GM04503 (cell line): ENCODE results near the gene BRMS1.
A peak's percentile ranks its signal among the peaks of the same experiment; 100 is the strongest.

Experiments used
- DNase-seq: peaks from one replicate; pipeline ENCODE4 v3.0.0-alpha.2; 2012; ENCODE audit warnings: low read depth

BRMS1 gene

DNA sequence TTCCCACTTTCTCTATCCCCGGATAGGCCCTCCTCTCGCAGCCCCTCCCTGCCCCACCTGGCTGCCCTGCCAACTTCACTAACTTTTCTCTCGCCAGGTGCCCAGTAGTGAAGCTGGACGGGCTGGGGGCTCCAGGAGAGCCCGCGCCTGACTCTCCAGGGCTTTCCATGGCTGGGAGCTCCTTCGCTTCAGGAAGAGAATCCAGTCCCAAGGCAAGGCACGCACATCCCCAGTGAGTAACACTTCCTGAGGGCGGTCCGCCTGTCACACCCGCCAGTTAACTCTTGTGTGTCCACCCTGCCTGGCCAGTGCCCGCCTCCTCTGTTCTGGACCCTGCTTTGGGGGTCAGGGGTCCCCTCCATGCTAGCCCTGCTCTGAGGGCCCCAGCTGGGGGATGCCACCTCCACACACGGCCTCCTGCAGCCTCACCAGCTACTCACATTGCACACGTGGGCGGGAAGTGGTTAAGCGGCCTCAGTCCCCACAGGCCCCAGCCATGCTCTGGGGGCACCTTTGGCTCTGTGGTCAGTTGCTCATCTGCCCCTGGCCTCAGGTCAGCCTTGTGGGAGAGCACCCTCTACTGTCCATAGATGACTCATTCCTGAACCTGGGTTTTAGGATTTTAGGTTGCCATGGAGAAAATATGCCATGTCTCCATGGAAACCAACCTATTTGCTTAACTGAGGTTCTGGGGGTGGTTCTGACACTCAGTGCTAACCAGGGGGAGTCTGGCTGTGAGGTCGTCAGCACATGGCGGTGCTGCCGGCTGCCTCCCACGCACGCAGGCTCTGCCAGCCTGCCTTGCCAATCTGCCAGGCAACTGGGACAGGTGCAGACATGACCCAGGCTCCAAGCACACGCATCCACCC, 8.4 kb downstream of the BRMS1 start, which contains the start of gene RIN1:
RIN1 (minus strand) TSS at position 201 of the 869 bp plus-strand sequence; CDS start at position 169, 32 bp downstream.
- peak; percentile 95 for DNase-seq

DNA sequence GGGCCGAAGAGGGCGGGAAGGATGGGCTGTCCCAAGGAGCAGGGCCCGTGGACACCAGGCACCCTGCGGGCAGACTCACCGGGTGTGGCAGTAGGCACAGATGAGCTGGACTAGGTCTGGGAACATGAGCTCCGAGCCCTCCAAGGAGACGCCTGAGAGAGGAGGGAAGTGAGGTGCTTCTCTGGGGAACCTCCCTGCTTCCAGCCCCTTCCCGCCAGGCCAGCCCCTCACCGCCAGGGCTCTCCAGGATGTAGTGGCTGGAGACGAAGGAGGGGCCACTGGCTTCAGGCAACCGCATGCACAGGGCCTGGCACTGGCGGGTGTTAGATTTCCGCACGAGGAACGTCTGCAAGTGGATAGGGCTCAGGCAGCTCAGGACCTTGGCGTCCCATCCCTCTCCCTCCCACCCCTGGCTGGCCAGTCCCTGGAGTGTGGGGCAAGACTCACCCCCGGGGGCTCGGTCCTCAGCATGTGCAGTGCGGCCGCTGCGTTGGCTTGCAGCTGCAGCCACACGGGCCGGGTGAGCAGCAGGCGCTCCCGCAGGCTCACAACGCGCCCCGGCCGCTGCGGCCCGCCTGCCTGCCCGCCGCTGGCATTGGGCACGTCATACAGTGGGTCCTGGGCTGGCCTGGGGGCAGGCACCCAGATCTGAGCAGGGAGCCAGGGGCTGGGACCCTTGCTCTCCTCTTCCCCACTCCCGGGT, 9.2 kb downstream of the BRMS1 start:
- no peak for DNase-seq

DNA sequence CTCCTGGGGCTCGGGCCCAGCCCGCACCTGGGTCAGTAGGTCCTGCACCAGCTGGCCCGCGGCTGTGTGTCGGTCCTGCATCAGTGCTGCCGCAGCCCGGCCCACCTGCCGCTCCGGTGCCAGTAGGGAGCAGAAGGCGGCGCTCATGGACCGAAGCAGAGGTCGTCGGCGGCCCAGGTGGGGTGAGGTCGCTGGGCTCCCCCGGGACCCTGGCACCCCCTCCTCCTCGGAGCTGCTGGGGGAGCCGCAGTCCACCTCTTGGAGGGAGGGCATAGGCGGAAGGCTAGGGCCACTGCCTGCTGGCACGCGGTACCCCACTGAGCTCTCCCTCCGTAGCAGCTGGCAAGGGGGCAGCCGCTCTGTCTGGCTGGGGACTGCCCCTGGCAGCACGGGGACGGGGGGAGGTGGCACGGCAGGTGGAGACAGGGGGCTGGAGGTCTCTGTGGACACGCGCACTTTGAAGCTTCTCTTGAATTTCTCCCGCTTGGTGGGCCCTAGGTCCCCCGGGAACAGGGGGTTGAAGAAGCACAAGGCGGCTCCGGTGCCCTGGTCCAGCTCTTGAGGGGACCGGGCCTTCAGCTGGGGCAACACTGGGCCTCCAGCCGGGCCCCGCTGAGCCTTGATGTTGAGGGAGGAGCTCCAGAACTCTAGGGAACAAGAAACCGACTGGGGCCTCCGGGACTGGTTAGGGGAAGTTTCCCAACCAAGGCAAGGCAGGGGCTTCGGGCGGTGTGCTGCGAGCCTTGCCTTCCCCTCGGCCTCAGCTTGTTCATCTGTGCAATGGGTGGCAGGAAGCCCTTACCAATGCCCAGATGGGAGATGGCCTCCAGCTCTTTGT, 10.1 kb downstream of the BRMS1 start:
- DNase-seq, result no peak

DNA sequence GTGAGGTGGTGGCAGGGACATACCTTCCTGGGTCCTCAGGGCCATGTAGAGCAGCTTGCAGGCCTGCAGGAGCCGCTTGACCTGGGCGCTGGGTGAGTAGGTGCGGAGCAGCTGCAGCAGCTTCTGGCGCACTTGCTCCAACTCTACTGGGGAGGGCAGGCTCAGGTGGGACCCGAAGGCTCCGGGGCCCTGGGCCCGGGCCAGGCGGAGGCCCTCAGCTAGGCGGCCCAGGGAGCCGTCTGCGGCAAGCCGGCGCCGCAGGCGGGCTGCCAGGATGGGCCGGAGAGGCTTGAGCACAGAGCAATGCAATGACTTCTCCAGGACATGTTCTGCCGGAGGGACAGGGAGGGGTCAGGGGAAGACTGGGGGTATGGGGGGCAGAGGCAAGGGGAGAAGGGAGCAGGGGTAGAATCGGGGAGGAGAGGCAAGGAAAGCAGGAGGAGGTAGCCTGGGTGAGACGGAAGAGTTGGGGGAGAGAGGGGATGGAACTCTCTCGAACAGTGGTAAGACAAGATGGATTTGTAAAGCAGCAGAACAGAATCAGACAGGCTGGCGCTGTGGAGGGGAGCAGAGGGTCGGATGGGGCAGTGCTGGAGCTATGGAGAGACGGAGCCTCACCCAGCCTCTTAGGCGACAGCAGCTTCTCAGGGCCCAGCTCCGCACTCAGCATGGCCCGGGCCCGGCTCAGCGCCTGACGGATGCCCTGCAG, 10.9 kb downstream of the BRMS1 start:
- no peak for DNase-seq

DNA sequence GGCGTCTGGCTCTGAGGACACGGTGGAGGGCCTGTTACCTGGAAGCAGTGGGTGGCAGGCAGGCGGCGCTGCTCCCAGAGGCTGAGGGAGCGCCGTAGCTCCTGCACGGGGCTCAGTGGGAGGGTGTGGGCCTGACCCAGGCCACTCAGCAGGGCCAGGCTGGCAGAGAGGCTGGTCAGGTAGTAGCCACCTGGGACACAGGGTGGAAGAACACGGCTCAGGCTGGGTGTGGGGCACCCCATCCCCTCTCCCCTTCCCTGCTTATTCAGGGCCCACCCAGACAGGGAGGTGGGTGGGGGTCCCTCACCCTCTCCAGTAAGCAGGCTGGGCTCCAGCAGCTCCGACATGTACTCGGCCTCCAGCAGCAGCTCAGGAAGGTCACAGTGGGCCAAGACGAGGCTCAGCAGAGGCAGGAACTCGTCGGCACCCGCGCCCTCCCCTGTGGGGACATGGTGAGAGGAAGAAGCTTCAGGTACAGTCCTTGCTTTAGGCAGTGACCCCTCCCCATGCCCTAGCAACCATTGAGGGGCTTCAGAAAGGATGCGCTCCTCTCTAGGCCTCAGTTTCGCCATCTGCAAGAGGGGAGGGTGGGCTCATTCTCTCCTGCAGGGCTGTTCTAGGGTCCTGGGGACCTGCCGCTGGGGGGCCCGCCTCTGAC, 11.6 kb downstream of the BRMS1 start:
- no peak for DNase-seq

DNA sequence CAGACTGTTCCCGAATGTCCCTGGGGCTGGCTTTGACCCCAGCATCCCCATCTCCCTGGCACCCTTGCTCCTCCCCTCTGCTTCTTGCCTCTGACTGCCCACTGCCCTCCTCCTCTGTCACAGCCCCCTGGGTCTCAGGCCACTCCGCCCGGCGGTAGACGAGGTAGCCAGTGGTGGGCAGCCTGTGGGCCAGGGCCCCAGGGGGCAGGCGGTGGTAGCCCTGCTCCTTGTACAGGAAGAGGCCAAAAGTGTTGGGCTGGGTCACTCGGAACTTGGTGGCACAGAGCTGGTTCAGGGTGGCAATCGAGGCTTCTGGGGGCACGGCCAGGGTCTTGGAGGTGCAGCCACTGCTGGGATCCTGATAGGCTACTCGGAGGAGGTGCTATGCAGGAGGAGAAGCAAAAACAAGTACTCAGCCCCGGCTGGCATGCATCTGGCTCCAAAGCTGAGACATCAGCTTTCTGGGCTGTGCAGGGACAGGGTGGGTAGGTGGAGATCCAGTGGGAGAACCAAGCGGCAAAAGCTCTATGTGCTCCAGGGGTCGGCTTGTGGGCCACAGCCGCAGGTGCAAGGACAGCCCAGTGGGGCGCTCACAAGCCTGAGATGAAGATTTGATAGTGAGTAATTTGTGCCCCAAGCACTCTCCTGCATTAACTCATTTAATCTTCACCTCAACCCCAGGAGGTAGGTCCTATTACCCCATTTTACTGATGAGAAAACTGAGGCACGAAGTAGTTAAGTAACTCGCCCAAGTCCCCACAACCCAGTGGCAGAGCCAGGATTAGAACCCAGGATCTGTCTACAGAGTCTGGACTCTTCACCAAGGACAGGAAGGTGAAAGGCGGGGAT, 12.3 kb downstream of the BRMS1 start:
- no peak for DNase-seq

DNA sequence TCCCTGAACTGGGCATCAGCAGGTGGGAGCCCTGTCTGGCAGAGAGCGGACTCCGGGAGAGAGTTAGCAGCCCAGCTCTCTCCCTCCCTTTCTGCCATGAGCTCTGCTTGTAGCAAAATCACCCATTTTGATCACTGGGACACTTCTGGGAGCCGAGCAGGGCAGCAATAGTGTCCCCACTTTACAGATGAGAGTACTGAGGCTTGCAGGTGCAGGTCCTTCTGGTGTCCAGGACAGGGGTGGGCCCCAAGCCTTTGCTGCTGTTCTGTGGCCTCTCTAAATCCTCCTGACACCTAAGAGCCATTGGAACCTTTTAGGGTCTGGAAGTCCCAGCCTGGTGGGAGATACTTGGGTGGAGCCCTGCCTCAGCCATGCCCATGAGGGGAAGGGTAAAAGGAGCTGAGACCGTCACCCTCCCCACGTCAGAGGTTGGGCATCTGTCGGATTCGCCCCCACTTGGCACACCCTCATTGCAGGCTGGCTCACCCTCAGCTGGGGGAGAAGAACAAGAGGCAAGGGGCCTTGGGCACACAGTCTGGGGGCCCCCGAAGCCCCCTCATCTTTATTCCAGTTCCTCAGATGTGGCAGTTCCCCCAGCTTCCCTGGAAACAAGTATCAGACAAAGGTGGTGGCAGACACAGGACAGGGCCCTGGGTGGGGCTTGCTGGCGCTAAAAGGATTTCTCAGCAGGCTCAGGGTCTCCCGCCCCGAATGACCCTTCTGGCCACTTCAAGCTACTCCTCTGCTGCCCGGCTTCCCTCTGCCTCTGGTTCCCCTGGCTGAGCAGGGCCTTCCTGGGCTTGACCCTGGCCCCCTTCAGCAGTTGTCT, 13.1 kb downstream of the BRMS1 start:
- no peak for DNase-seq

DNA sequence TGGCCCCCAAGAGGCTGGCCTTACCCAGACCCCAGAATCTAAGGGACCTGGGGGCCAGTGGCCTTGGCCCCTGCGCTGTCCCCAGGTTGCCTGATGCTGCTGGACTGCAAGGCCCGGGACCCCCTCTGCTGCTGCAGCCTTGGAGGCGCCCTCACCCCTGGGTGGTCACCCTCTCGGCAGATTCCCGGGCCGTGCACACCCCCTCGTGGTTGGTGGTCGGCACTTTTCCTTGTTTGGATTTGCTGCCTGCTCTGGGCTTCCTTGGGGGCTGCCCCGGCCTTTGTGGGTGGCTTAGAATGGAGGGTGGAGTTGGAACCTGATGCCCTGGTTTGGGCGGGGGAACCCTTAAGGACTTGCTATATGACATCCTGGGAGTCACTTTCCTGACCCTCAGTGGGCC, 14.0 kb downstream of the BRMS1 start:
- no peak for DNase-seq

DNA sequence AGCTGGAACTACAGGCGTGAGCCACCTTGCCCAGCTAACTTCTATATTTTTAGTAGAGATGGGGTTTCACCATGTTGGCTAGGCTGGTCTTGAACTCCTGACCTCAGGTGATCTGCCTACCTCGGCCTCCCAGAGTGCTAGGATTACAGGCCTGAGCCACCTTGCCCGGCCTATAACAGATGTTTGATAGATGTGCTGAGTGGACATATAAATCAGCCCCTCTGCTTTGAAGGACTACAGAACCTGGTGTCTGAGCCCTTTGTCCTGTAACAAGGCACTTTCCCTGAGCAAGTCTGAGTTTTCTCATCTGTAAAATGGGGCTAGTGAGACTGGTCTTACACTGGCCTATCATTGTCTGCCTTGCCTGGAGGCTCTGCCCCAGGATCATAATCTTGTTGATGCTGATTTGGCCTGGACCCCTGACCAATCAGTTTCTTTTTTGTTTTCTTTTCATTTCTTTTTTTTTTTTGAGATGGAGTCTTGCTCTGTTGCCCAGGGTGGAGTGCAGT, 15.7 kb downstream of the BRMS1 start:
- no peak for DNase-seq

DNA sequence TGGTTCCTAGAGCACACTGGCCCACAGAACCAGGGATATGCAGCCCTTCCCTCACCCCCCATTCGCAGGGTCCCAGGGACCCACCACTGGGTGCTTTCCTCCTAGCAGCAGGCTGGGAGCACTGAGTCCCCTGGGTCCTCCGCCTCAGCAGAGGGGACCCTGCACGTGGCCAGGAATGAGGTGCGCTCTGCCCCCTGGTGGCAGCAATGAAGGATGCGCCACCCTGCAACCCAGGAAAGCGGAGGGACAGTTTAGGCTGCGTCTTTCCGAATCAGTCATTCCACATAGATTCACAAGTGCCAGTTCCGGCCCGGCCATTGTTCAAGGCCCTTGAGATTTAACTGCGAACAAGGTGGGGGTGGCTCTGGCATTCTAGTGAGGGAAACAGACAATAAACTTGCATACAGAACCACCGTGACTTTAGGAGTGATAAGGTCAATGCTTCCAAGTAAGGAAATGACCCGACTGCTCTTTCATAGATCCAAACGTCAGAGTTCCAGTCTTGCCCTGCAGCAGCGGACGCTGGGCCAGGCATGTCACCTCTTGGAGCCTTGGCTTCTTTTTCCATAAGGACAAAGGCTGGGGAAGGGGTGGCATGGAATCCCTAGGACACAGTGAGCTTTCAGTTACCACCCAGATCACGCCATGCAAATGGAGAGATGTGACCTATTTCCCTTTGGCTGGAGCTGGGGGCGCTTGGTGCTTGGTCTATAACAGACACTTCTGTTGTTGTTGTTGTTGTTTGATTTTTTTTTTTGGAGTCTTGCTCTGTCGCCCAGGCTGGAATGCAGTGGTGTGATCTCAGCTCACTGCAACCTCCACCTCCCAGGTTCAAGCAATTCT, 16.4 kb downstream of the BRMS1 start:
- no peak for DNase-seq

DNA sequence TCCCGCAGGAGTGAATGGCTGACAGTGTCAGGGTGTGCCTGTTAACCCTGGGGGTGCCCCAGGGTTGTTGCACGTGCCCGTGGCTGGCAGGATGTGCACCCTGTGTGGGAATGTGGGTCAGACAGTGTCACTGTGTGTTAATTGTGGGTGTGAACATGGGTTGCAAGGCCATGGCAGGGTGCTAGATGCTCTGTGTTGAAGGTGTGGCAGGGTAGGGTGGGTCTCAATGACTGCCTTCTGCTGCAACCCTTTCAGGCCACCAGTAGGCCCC, 16.9 kb downstream of the BRMS1 start:
- no peak for DNase-seq

DNA sequence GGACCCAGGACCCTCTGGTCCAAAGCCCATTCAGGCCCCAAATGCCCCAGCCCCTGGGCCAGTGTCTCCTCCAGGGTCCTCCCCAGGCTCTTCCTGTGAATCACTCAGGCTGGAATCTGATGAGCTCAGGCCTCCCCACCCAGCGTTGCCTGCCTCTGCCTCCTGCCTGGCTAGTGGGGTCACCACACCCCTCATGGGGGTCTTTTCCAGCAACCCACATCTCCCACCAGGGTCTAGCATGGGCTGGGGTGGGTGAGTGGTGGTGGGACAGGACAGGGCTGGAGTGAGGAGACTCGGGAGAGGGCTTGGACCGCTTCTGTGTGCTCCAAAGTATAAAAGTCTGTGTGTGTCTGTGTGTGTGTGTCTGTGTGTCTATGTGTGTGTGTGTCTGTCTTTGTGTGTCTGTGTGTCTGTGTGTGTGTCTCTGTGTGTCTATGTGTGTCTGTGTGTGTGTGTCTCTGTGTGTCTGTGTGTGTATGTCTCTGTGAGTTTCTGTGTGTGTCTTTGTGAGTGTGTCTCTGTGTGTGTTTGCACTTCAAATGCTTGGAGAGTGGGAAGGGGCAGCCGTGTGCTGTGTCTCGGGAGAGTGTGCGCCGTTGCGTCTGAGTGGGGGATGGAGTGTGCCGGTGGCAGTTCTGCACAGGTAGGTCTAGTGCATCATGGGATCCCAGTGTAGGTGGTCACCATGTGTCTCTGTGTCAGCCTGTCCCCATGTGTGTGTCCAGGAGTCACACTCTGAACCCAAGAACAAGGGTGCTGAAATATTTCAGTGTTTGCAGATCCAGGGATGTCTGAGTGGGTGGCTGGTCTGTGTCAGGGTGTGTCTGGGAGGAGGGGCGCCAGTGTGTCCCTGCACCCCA, 17.5 kb downstream of the BRMS1 start:
- DNase-seq, result no peak

DNA sequence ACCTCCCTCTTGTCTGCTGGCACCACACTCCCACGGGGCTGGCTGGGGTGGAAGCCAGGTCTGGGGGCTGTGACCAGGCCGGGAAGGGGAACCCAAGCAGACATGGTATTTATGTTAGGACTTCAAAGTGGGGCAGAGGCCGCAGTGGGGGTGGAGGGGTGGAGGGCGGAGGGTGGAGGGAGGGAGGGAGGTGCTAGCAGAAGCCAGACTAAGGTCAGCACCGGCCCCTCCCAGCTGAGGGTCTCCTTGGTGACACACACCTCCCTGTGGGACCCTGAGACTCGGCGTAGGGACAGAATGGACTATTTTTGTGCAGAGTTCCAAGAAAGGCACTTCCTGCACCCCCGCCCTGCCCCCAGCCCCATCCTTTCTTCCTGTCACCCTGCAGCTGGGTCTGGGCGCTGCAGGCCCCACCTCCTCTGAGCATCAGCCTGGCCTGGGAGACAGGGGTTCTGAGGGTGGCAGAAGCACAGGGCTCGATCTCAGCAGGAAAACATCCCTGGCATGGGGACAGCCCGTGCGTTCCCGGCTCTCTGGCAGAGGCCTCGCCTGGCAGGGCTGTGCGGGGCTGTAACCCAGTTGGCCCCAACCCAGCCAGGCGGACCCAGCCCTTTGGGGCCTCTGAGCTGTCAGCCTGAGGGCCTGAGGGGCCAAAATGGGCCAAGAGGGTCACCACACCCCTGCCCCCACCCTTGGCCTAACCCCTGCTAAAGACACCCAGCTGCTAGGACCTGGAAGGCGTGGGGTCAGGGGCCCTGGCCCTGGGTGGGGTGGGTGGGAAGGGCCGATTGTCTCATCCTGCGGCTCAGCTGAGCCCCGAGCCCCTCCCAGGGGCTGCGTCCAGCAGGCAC, 18.4 kb downstream of the BRMS1 start:
- DNase-seq, result no peak

DNA sequence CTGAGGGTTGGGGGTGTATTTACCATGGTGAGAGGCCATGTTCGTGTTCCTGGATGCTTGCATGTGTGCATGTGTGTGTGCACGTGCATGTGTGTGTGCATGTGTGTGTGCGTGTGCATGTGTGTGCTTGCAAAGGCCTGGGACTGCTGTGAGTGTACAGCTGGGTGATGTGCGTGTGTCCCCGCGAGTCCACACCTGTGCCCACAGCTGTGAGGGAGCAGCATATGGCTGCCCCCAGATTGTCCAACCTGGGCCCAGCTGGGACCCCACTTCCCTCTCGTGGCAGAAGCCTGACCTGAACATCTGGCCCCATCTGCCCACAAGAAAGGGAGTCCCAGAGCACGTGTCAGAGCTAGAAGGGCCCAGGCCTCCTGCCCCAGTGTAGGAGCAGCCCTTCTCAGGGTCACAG, 19.6 kb downstream of the BRMS1 start:
- no peak for DNase-seq

DNA sequence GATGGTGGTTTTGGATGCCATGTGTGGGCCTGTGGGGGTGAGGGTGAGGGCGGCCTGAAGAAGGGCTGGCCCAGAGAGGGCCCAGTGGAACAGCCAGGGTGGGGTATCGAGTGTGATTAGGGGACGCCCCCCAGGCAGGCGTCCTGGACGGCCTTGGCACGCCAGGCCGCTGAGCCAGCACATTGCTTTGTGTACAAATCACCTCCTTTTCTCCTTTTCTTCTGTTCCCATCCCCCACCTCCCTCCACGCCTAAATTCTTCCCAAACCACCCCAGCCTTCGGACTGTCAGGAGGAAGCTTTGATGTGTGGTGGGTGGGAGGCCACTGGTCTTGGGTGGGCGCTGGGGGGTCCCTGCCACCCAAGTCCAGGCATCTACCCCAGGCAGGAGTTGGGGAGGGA, 20.2 kb downstream of the BRMS1 start:
- no peak for DNase-seq

DNA sequence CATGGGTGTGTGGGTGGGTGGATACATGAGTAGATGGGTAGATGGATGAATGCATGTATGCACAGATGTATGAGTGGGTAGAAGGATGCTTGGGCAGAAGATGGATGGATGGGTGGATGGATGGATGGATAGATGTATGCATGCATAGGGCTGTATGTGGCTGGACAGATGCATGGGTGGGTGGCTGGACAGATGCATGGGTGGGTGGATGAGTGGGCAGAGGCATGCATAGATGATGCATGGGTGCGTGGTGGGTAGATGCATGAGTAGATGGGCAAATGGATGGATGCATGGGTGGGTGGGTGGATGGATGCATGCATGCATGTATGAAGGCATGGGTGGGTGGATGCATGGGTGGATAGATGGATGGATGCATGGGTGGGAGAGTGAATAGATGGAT, 21.2 kb downstream of the BRMS1 start:
- DNase-seq, result no peak
